Fibroblast of peridontal ligament (primary cell): Measurements from ENCODE around the gene SORT1.
"Not testable (repeated sequence)": the region's sequence is repeated elsewhere in the genome, so short reads cannot be mapped to it uniquely, and the experiment has no call there.

Source experiments
- DNase-seq: peaks from one replicate; pipeline ENCODE4 v3.0.0-alpha.2; 2010; ENCODE audit errors: extremely low read depth

SORT1 gene

GRCh38 chr1:109397581-109398342, at the start of gene SORT1:
TSS of gene SORT1 (minus strand) at chr1:109397918. CDS start at chr1:109397892, 26 bp downstream.
- DNase-seq: peak; percentile 66

GRCh38 chr1:109445949-109446695, 48.4 kb upstream of the SORT1 start:
- DNase-seq: not testable (repeated sequence)

- DNase-seq: peak; percentile 33
These were observed 46.6 kb upstream of the SORT1 start for GRCh38 chr1:109444346-109444745.

GRCh38 chr1:109443476-109443875, 45.8 kb upstream of the SORT1 start:
- no peak for DNase-seq

GRCh38 chr1:109441069-109441468, 43.4 kb upstream of the SORT1 start:
- peak; percentile 49 for DNase-seq

- DNase-seq: peak; percentile 94
These were observed 41.1 kb upstream of the SORT1 start for GRCh38 chr1:109438798-109439297.

- no peak for DNase-seq
These were observed 36.8 kb upstream of the SORT1 start for GRCh38 chr1:109434484-109434883.

- no peak for DNase-seq
These were observed 35.6 kb upstream of the SORT1 start for GRCh38 chr1:109433322-109433721.

- DNase-seq: peak; percentile 56
These were observed 34.6 kb upstream of the SORT1 start for GRCh38 chr1:109432336-109432735.

- DNase-seq: peak; percentile 46
These were observed 29.4 kb upstream of the SORT1 start for GRCh38 chr1:109427171-109427467.

- DNase-seq: peak; percentile 99
These were observed 28.8 kb upstream of the SORT1 start, which contains the start of gene PSMA5 for GRCh38 chr1:109426281-109427170. TSS of gene PSMA5 (minus strand) at chr1:109426448. CDS start at chr1:109426330, 118 bp downstream.

- peak; percentile 44 for DNase-seq
These were observed 27.9 kb upstream of the SORT1 start for GRCh38 chr1:109425391-109426280.

- DNase-seq: no peak
These were observed 25.8 kb upstream of the SORT1 start for GRCh38 chr1:109423498-109423897.

GRCh38 chr1:109412551-109412950, 14.8 kb upstream of the SORT1 start:
- DNase-seq: no peak

GRCh38 chr1:109404838-109405237, 7.1 kb upstream of the SORT1 start:
- DNase-seq: no peak

- DNase-seq: no peak
These were observed 4.3 kb upstream of the SORT1 start for GRCh38 chr1:109402025-109402424.

- DNase-seq: no peak
These were observed 2.4 kb upstream of the SORT1 start for GRCh38 chr1:109400035-109400655.

- peak; percentile 86 for DNase-seq
These were observed 1.7 kb upstream of the SORT1 start for GRCh38 chr1:109399326-109399957.

GRCh38 chr1:109398343-109399225, 866 bp upstream of the SORT1 start:
- no peak for DNase-seq
